ENCODE measurements around the gene P3H4. TPM values are rescaled to one million over a fixed set of nuclear protein-coding genes. Genes with fewer than 3 reads are reported as not detected.
"Not testable (repeated sequence)": the region's sequence is repeated elsewhere in the genome, so short reads cannot be mapped to it uniquely, and the experiment has no call there.

P3H4 gene
- total and polyA plus RNA-seq, 3 donors from 2014 or later = 6.9 to 13.9 (median 9.9) TPM

GRCh38 chr17:41777574-41778188, 34.1 kb downstream of the P3H4 start:
- intact Hi-C loops (cut with DNase I; ENCODE audit: low total_unique reads) = no loop called here
- Histone ChIP-seq H3K27me3 (no peaks in the 10 kb centered on the region), H3K4me3 (no peak overlapping the region), H3K36me3 (ENCODE audit: low read depth, missing control alignments) (no peaks in the 10 kb centered on the region), H3K9me3 (no peaks in the 10 kb centered on the region), H3K27ac (peak overlapping the region; percentile 31 to 57), H3K4me1 (peaks cover 22% of the 10 kb centered on the region)
- peak; percentile 60 for DNase-seq
- 25 to 43% methylated on average over 11 of the region's 12 CpGs for WGBS, 2 donors
- TF ChIP-seq CTCF (IDR thresholded peaks at IDR 0.05) (no peak), POLR2A (IDR thresholded peaks at IDR 0.05) (no peak)

GRCh38 chr17:41777157-41777573, 34.6 kb downstream of the P3H4 start:
- whole genome bisulfite sequencing, 2 donors = 42 to 80% methylated on average over 1 to 4 of the region's 4 CpGs
- no peaks in the 10 kb centered on the region for H3K9me3 ChIP-seq
- intact Hi-C loops (cut with DNase I; ENCODE audit: low total_unique reads) = no loop called here
- DNase-seq = peak; percentile 48
- H3K27ac ChIP-seq = peak overlapping the region; percentile 31 to 57
- TF ChIP-seq CTCF (IDR thresholded peaks at IDR 0.05) (peak in 2 of 3 experiments; percentile 12 to 15), POLR2A (IDR thresholded peaks at IDR 0.05) (no peak)
- no peaks in the 10 kb centered on the region for H3K36me3 ChIP-seq (ENCODE audit: low read depth, missing control alignments)
- H3K4me3 ChIP-seq = no peak overlapping the region
- H3K27me3 ChIP-seq = no peaks in the 10 kb centered on the region
- H3K4me1 ChIP-seq = peaks cover 19% of the 10 kb centered on the region

GRCh38 chr17:41776262-41776900, 35.4 kb downstream of the P3H4 start:
- H3K36me3 ChIP-seq (ENCODE audit: low read depth, missing control alignments); H3K27ac ChIP-seq; H3K9me3 ChIP-seq; H3K4me3 ChIP-seq; intact Hi-C loops (cut with DNase I; ENCODE audit: low total_unique reads); DNase-seq; H3K27me3 ChIP-seq: not testable (repeated sequence)
- 86 to 90% methylated on average over 14 of the region's 14 CpGs for whole genome bisulfite sequencing, 2 donors
- H3K4me1 ChIP-seq = peaks cover 16% of the 10 kb centered on the region

GRCh38 chr17:41775394-41776226, 36.1 kb downstream of the P3H4 start:
- Histone ChIP-seq H3K9me3 (no peaks in the 10 kb centered on the region), H3K4me3 (no peak overlapping the region), H3K27ac (no peak overlapping the region), H3K4me1 (peaks cover 16% of the 10 kb centered on the region), H3K27me3 (no peaks in the 10 kb centered on the region), H3K36me3 (ENCODE audit: low read depth, missing control alignments) (no peaks in the 10 kb centered on the region)
- WGBS, 2 donors = 67 to 69% methylated on average over 12 of the region's 12 CpGs
- DNase-seq = no peak
- intact Hi-C loops (cut with DNase I; ENCODE audit: low total_unique reads) = no loop called here
- TF ChIP-seq CTCF (IDR thresholded peaks at IDR 0.05) = no peak
- no peak for TF ChIP-seq POLR2A (IDR thresholded peaks at IDR 0.05)

- Histone ChIP-seq H3K27me3 (no peaks in the 10 kb centered on the region), H3K9me3 (no peaks in the 10 kb centered on the region), H3K4me3 (no peak overlapping the region), H3K4me1 (peaks cover 16% of the 10 kb centered on the region), H3K27ac (no peak overlapping the region), H3K36me3 (ENCODE audit: low read depth, missing control alignments) (no peaks in the 10 kb centered on the region)
- DNase-seq = no peak
- TF ChIP-seq POLR2A (IDR thresholded peaks at IDR 0.05) (no peak), CTCF (IDR thresholded peaks at IDR 0.05) (no peak)
- WGBS, 2 donors = 59 to 62% methylated on average over 8 of the region's 8 CpGs
- intact Hi-C loops (cut with DNase I; ENCODE audit: low total_unique reads) = no loop called here
Observed at GRCh38 chr17:41773731-41774193, 38.0 kb downstream of the P3H4 start.
